MCF 10A (cell line): ENCODE results near the gene MYO5A. TPM values are rescaled to one million over a fixed set of nuclear protein-coding genes. Genes with fewer than 3 reads are reported as not detected.

Source experiments
- BruUV-seq: library from RNA; stranded (reverse); fragments of 400-500 nt; replicated peaks from 2 replicates; lab custom pipeline; 2021; lab: Mats Ljungman, UMichigan
- CTCF ChIA-PET: fragments of 300-600 bp; sonication (Branson Sonifier 250); formaldehyde crosslinking; extraction: SDS; loops from one replicate; lab custom pipeline; 2021; ENCODE audit warnings: antibody characterized with exemption, inconsistent platforms; lab: Yijun Ruan, JAX
- POLR2A ChIA-PET: fragments of 300-600, 350-650 bp; sonication (Branson Sonifier 250); formaldehyde crosslinking; extraction: SDS; loops from one replicate; lab custom pipeline; 2020; ENCODE audit warnings: antibody characterized with exemption, inconsistent platforms; lab: Yijun Ruan, JAX
- DNase-seq: peaks from one replicate; pipeline ENCODE4 v3.0.0-alpha.2; 2018; ENCODE audit not compliant: unreplicated experiment
- H3K27ac Mint-ChIP-seq: one replicate; pipeline ENCODE4 v1.8.0; 2022; ENCODE audit warnings: mild to moderate bottlenecking, low read depth, mixed read lengths; ENCODE audit not compliant: unreplicated experiment
- H3K27me3 Mint-ChIP-seq: one replicate; pipeline ENCODE4 v1.8.0; 2022; ENCODE audit warnings: mixed read lengths; ENCODE audit not compliant: insufficient read depth, unreplicated experiment
- H3K36me3 Mint-ChIP-seq: one replicate; pipeline ENCODE4 v1.8.0; 2022; ENCODE audit warnings: mild to moderate bottlenecking, moderate library complexity, mixed read lengths; ENCODE audit not compliant: insufficient read depth, unreplicated experiment
- H3K4me1 Mint-ChIP-seq: one replicate; pipeline ENCODE4 v1.8.0; 2022; ENCODE audit warnings: mixed read lengths; ENCODE audit not compliant: insufficient read depth, unreplicated experiment
- H3K4me3 Mint-ChIP-seq: one replicate; pipeline ENCODE4 v1.8.0; 2022; ENCODE audit warnings: mild to moderate bottlenecking, moderate library complexity, mixed read lengths; ENCODE audit not compliant: unreplicated experiment
- H3K9me3 Mint-ChIP-seq: one replicate; pipeline ENCODE4 v1.8.0; 2022; ENCODE audit warnings: mixed read lengths; ENCODE audit not compliant: unreplicated experiment
- CTCF ChIP-seq: fragments of 200-600 bp; IDR thresholded peaks from one replicate; pipeline ENCODE4 v1.8.0; 2022; ENCODE audit warnings: antibody characterized with exemption, mild to moderate bottlenecking; ENCODE audit not compliant: unreplicated experiment
- intact Hi-C: fragments of 100-400 bp; cut with micrococcal nuclease; formaldehyde crosslinking; loops from 2 replicates; pipeline ENCODE4 v1.14.1; 2022
- total RNA-seq: library from RNA; stranded (reverse); gene quantifications from 2 replicates; pipeline ENCODE4 v1.2.3, GENCODE V29; 2022

MYO5A gene
- total RNA-seq, 1 experiment from 2014 or later, result 28.9 TPM

DNA sequence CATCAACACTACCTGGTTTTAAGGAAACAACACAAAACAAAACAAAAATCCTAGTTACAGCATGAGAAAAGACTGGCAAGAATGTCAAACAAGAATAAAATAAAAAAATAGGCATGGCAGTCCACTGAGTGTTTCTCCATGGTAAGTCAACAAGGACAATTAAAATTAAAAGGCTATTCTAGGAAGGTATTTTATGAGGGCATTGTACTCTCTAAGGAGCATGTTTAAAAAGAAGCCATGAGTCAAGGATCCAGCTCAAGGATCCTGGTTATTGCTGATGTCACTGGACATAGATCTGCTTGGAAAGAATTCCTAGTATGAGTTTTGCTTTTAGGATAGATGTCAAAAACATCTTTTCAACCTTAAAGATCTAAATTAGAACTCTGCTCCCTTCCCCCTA is 106.7 kb downstream of the MYO5A start:
- Mint-ChIP-seq H3K9me3 (no peaks in the 10 kb centered on the region), H3K36me3 (peaks cover 7% of the 10 kb centered on the region), H3K27ac (no peak overlapping the region), H3K4me1 (no peaks in the 10 kb centered on the region), H3K27me3 (no peaks in the 10 kb centered on the region), H3K4me3 (no peak overlapping the region)
- no peak for DNase-seq
- BruUV-seq, result no TSS peak
- intact Hi-C loops, result no loop called here
- POLR2A ChIA-PET, result interaction anchor here (1.4 kb wide), 1 partner anchor 12 kb away, joined by 3 read pairs; no protein-coding TSS in a partner anchor
- CTCF ChIA-PET, result no interaction called here
- TF ChIP-seq CTCF, result no peak

DNA sequence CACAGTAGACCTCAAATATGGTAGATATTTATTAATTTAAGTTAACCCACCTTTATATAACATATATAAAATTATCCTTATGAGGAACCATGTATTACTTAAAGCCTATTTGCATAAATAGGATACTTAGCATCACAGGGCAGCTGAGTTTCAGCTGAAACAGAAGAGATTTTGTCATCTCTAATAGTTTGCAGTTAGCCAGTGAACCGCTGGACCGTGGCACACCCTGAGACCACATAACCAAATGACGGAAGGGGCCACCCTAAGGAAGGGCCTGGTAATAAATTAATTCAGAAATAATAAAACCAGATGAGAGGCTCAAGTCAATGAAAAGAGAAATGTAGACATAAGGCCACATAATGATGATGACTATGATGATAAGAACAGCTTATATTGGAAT is 107.7 kb downstream of the MYO5A start:
- Mint-ChIP-seq H3K4me3 (no peak overlapping the region), H3K36me3 (peaks cover 7% of the 10 kb centered on the region), H3K4me1 (no peaks in the 10 kb centered on the region), H3K27me3 (no peaks in the 10 kb centered on the region), H3K9me3 (no peaks in the 10 kb centered on the region), H3K27ac (no peak overlapping the region)
- DNase-seq, result no peak
- intact Hi-C loops, result no loop called here
- TF ChIP-seq CTCF, result no peak
- ChIA-PET POLR2A (interaction anchor here (0.7 to 1.4 kb wide), 3 partner anchors 13 to 251 kb away, joined by 3 read pairs; no protein-coding TSS in a partner anchor), CTCF (interaction anchor here (0.6 to 0.9 kb wide), 2 partner anchors 11 to 313 kb away, joined by 3 read pairs; no protein-coding TSS in a partner anchor)
- no TSS peak for BruUV-seq

- Mint-ChIP-seq H3K4me1 (no peaks in the 10 kb centered on the region), H3K4me3 (no peak overlapping the region), H3K27me3 (no peaks in the 10 kb centered on the region), H3K9me3 (no peaks in the 10 kb centered on the region), H3K36me3 (peaks cover 7% of the 10 kb centered on the region), H3K27ac (no peak overlapping the region)
- intact Hi-C loops, result no loop called here
- POLR2A ChIA-PET, result no interaction called here
- TF ChIP-seq CTCF, result no peak
- CTCF ChIA-PET, result interaction anchor here (0.7 kb wide), 1 partner anchor 146 kb away, joined by 3 read pairs; no protein-coding TSS in a partner anchor
- BruUV-seq, result no TSS peak
- no peak for DNase-seq
Measured at GRCh38 chr15:52419494-52419893, 109.2 kb downstream of the MYO5A start.

DNA sequence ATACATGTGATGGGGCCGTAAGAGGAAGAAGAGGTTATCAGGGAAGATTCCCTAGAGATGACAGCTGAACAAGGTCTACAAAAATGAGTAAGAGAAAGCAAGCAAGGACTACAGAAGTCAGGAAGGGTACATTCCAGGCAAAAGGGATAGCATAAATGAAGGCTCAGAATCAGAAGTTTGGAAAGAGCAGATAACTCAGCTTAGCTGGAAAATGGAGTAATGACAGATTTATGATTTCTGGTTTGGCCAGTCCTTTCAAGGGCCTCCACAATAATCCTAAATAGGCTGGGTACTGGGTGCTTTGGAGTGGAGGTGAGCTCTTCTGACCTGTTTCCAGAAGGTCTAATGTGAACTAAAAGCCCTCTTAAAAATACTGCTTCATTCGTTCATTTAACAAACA is 110.7 kb downstream of the MYO5A start:
- Mint-ChIP-seq H3K36me3 (peaks cover 7% of the 10 kb centered on the region), H3K9me3 (no peaks in the 10 kb centered on the region), H3K27me3 (no peaks in the 10 kb centered on the region), H3K4me1 (no peaks in the 10 kb centered on the region), H3K4me3 (no peak overlapping the region), H3K27ac (no peak overlapping the region)
- no peak for TF ChIP-seq CTCF
- ChIA-PET POLR2A (no interaction called here), CTCF (no interaction called here)
- intact Hi-C loops, result no loop called here
- BruUV-seq, result no TSS peak
- DNase-seq, result no peak
